ENCODE data around the gene ATIC. TPM values are rescaled to one million over a fixed set of nuclear protein-coding genes. Genes with fewer than 3 reads are reported as not detected.

The ATIC gene
- polyA plus RNA-seq, 4 donors, result 71.6 to 138 (median 104) TPM

- H3K27ac ChIP-seq (ENCODE audit: low read depth in 1 of 3, low read length in 2 of 3), result no peak overlapping the region
- DNase-seq (no peak), FAIRE-seq (no peak)
- H3K27me3 ChIP-seq (ENCODE audit: control insufficient read depth in 3 of 3, insufficient read depth in 3 of 3, low read length in 3 of 3), result no peaks in the 10 kb centered on the region
- 63 to 75% (median 63%) methylated on average over 2 of the region's 2 CpGs for WGBS, 3 donors
- no peak overlapping the region for H3K4me3 ChIP-seq (ENCODE audit: low read depth in 1 of 3, low read length in 3 of 3)
- H3K9me3 ChIP-seq (ENCODE audit: control insufficient read depth in 2 of 2, insufficient read depth in 1 of 2, low read depth in 1 of 2, low read length in 1 of 2), result no peaks in the 10 kb centered on the region
- H3K4me1 ChIP-seq (ENCODE audit: control insufficient read depth in 3 of 3, insufficient read depth in 2 of 3, low read depth in 1 of 3, low read length in 2 of 3), result no peaks in the 10 kb centered on the region
- H3K36me3 ChIP-seq (ENCODE audit: control insufficient read depth in 3 of 3, insufficient read depth in 2 of 3, low read depth in 1 of 3, low read length in 3 of 3), result peaks cover 0 to 10% (median 0%) of the 10 kb centered on the region in 3 donors
Observed at GRCh38 chr2:215396595-215397313, 84.9 kb downstream of the ATIC start.

GRCh38 chr2:215397632-215398341, 85.9 kb downstream of the ATIC start:
- DNase-seq, result no peak
- Histone ChIP-seq H3K4me3 (ENCODE audit: low read depth in 1 of 3, low read length in 3 of 3) (no peak overlapping the region), H3K36me3 (ENCODE audit: control insufficient read depth in 3 of 3, insufficient read depth in 2 of 3, low read depth in 1 of 3, low read length in 3 of 3) (peaks cover 0 to 9% (median 0%) of the 10 kb centered on the region in 3 donors), H3K27me3 (ENCODE audit: control insufficient read depth in 3 of 3, insufficient read depth in 3 of 3, low read length in 3 of 3) (no peaks in the 10 kb centered on the region), H3K9me3 (ENCODE audit: control insufficient read depth in 2 of 2, insufficient read depth in 1 of 2, low read depth in 1 of 2, low read length in 1 of 2) (no peaks in the 10 kb centered on the region), H3K4me1 (ENCODE audit: control insufficient read depth in 3 of 3, insufficient read depth in 2 of 3, low read depth in 1 of 3, low read length in 2 of 3) (no peaks in the 10 kb centered on the region), H3K27ac (ENCODE audit: low read depth in 1 of 3, low read length in 2 of 3) (no peak overlapping the region)
- no peak for FAIRE-seq
- WGBS, 3 donors, result 53 to 59% (median 54%) methylated on average over 9 of the region's 9 CpGs

- Histone ChIP-seq H3K27ac (ENCODE audit: low read depth in 1 of 3, low read length in 2 of 3) (no peak overlapping the region), H3K9me3 (ENCODE audit: control insufficient read depth in 2 of 2, insufficient read depth in 1 of 2, low read depth in 1 of 2, low read length in 1 of 2) (no peaks in the 10 kb centered on the region), H3K36me3 (ENCODE audit: control insufficient read depth in 3 of 3, insufficient read depth in 2 of 3, low read depth in 1 of 3, low read length in 3 of 3) (peaks cover 0 to 7% (median 0%) of the 10 kb centered on the region in 3 donors), H3K4me3 (ENCODE audit: low read depth in 1 of 3, low read length in 3 of 3) (no peak overlapping the region), H3K4me1 (ENCODE audit: control insufficient read depth in 3 of 3, insufficient read depth in 2 of 3, low read depth in 1 of 3, low read length in 2 of 3) (no peaks in the 10 kb centered on the region), H3K27me3 (ENCODE audit: control insufficient read depth in 3 of 3, insufficient read depth in 3 of 3, low read length in 3 of 3) (no peaks in the 10 kb centered on the region)
- whole genome bisulfite sequencing, 3 donors, result 76 to 81% (median 80%) methylated on average over 3 of the region's 3 CpGs
- no peak for FAIRE-seq
- no peak for DNase-seq
Observed at GRCh38 chr2:215399067-215399716, 87.3 kb downstream of the ATIC start.

Other genes with a start within 250 kb of the ATIC start
- under 1 TPM in 2 of 4 donors, not detected in 2; under 0.01 to 0.03 TPM for gene ABCA12, start 173.4 kb upstream of the ATIC start, polyA plus RNA-seq
- 100 to 1,000 TPM in 1 of 4 donors, 10 to 100 TPM in 2, 1 to 10 TPM in 1; 4.2 to 302 (median 52.7) TPM for gene FN1, start 124.0 kb downstream of the ATIC start, polyA plus RNA-seq